ENCODE measurements around the gene PRRG1.
"Not testable (repeated sequence)": the region's sequence is repeated elsewhere in the genome, so short reads cannot be mapped to it uniquely, and the experiment has no call there.

PRRG1 gene

DNA sequence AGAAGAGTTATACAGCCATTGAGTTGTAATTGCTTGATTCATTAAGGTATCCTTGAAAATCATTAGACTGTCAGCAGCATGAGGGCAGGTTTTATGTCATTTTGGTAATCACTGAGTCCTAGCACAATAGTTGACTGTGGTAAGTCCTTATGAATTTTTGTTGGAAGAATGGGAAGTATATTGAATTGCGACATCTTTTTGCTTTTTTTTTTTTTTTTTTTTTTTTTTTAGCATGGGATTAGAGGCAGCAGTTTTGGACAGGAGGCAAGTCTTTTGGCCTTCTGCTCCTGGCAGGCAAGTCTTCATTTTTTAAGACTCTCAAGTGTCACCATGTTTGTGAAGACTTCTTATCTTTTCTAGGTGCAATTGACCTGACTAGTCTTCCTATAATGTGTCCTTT is 29.7 kb downstream of the PRRG1 start:
- DNase-seq, result no peak

DNA sequence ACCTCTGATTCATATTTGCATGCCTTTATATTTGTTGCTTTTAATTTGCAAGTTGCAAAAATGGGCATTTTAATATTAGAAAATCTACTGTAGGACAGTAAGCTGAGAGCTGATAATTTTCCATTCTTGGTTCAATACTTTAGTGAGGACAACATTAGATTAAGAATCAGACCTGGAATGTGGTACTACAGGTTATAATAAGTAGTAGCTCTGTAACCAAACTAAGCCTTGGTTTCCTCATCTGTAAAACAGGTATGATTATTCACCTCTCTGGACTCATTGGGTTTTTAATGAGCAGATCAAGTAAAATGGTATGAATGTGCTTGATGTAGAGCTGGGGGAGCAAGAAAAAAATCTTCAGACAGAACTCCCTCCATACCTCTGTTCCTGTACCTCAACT is 31.1 kb downstream of the PRRG1 start:
- DNase-seq, result no peak

DNA sequence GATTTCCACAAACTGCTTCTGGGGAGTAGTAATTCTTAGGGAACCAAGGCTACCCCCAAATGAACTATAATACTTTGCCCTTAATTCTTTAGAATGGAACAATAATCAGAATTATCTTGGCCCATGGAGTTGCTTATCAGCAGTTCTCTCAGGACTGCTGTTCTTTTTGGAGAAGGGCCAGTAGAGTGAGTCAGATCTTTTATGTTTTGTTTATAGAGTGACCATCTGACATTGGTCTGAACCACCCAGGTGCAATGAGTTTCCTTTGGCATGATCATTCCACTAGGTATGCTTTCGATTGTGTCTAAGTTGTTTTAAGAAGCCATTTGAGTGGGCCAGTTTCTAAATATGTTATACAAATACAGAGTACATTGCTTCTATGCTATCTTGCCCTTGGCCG is 31.8 kb downstream of the PRRG1 start:
- no peak for DNase-seq

DNA sequence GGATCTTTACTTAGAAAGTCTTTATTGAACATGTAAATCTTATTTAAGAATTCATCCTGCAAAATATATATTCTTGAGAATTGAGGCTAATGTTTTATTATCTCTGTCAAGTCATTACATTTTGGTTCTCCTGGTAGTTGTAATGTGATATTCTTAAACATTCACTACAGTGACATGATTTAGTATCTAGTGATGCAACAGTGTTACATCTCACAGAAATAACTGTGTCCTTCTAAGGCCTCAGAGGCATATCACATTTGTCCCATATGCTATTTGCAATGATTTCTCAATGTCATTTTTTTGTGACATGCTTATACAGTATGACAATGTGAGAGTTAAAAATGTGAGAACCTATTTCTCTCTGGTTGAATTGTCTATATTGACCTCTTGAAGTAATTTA is 34.1 kb downstream of the PRRG1 start:
- DNase-seq, result no peak

DNA sequence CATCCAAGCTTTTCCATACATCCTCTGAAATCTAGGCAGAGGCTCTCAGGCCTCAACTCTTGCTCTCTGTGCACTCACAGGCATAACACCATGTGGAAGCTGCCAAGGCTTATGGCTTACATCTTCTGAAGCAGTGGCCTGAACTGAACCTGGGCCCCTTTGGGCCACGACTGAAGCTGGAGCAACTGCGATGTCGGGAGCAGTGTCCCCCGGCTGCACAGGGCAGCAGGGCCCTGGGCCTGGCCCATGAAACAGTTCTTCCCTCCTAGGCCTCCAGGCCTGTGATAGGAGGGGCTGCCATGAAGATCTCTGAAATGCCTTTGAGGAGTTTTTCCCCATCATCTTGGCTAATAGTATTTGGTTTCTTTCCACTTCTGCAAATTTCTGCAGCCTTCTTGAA is 39.2 kb downstream of the PRRG1 start:
- no peak for DNase-seq

DNA sequence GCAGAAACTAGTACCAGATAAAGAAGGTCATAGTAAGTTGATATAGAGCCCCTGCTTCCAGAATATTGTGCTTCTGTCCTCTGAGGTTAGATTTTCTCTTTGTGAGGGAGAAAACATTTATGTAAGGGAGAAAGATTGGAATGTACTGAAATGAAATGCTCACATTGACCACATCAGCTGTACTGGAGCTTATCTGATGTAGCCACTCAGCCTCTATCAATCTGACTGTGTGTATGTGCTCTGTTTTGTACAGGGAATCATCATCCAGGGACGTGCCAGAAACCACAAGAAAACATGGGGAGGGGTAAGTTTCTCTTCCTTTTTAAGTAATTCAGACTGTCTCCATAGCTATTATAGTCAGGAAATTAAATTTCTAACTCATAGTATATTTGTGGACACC is 56.8 kb downstream of the PRRG1 start:
- DNase-seq, result no peak

DNA sequence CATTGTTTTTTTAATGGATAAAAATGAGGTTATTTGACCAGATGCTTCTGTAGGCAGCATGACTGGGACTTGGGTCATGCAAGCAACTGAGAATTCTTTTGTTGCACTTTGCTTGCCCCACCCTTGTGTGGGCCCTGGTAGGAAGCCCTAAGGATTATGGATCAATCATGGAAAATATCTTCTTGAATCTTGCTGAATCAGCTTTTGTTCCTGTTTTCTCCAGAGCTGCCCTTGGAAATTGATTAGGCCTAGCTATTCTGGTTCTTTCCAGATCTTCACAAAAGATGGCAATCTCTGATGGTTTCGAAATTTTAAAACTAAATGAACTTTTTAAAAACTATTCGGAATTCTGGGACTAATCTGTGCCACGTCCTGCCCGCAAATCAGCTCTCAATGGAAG is 58.6 kb downstream of the PRRG1 start:
- no peak for DNase-seq

DNA sequence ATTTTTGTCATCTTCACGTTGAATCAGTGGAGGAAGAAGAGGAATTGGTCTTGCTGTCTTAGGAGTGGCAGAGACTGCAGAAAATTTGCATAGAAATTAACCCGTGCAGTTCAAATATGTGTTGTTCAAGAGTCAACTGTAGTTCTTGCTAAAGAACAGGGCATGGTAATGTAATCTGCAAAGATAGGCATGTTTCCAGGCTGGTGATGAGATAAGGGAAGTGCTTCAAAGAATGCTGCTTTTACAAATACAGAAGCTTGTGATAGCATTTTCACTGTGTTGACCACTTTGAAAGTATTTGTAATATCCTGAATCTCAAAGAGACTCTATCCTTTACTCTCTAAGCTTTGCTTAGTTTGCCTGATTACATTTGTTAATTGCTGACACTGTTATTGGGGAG is 60.1 kb downstream of the PRRG1 start:
- peak in 1 of 2 experiments; percentile 2 for DNase-seq

DNA sequence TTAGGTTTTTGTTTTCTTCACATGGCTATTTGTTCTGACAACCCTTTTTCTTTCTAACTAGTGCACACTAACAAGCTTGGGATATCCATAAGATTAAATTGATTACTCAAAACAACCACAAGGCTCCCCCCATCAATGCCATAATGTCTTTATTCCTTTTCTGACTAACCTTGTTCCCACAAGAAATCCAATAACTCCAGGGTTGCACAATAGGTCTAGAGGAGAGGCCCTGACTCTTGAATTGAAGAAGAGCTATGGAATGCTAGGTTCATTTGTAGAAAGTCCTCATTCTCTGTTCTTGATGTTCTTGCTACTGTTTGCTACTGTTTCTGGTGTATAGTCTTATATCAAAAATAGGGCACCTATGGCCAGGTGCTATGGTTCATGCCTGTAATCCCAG is 71.0 kb downstream of the PRRG1 start:
- no peak for DNase-seq

DNA sequence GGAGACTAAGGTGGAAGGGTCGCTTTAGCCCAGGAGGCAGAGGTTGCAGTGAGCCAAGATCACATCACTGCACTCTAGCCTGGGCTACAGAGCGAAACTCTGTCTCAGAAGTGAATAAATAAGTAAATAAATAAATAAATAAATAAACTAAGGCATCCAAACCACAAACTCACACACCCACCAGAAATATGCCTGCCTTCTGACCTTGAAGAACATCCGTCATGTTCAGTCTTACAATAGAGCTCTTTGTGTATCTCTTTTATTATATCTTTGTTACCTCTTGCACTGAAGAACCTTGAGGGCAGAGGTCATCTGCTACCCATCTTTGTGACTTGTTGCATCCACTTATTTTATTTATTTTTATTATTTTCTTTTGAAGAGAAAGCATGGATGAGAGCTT is 71.6 kb downstream of the PRRG1 start:
- DNase-seq, result no peak

DNA sequence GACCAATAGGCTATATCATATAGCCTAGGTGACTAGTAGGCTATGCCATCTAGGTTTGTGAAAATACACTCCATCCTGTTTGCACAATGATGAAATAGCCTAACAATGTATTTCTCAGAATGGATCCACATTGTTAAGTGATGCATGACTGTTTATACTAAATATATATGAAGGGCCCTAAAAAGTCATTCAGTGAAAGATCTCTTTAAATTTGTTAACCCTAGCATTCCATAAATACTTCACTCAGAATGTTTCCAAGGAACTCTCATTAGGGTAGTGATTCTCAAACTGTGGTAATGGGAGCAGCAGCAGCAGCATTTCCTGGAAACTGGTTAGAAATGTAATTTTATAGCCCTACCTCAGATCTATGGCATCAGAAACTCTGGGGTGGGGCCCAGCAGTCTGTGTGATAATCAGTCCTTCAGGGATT is 74.9 kb downstream of the PRRG1 start:
- no peak for DNase-seq

DNA sequence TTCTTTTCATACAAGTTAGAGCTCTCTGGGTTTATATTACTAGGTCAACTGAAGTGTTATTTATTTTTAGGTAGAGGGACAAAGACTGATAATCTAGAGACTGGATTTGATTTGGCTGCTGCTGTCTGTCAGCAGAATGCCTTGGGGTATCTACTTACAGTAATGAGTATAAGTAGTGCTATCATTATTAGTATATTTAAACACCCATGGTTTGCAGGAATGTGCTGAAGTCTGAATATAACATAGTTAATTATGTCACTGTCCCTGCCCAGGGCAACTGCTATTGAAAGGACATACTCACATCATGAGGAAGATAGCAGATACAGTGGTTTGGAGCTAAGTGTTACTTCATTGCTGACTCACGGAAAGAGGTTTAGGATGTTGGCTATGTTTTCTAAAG is 76.2 kb downstream of the PRRG1 start:
- DNase-seq, result no peak

DNA sequence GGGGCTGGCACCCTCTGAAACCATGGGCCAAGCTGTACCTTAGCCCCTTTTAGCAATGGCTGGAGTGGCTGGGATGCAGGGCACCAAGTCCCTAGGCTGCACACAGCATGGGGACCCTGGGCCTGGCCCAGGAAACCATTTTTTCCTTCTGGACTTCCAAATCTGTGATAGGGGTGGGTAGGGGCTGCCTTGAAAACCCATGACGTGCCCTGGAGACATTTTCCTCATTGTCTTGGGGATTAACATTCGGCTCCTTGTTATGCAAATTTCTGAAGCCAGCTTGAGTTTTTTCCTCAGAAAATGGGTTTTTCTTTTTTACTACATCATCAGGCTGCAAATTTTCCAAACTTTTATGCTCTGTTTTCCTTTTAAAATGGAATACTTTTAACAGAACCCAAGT is 79.8 kb downstream of the PRRG1 start:
- DNase-seq, result not testable (repeated sequence)

DNA sequence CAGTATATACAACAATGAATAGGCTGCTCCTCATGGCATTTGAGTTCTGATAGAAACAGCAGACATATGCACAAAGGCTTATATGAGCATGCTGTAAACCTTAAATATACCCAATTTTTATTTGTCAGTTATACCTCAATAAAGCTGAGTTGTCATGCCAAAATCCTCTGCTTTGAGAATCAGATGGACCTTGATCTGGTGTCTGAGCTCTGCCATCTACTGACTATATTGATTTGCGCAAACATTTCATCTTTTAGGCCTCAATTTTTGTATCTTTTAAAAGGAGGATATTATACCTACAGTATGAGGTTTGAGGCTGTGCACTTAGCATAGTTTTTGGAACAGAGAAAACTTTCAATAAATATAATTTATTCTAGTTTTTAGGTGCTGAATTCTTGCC is 85.2 kb downstream of the PRRG1 start:
- DNase-seq, result no peak

DNA sequence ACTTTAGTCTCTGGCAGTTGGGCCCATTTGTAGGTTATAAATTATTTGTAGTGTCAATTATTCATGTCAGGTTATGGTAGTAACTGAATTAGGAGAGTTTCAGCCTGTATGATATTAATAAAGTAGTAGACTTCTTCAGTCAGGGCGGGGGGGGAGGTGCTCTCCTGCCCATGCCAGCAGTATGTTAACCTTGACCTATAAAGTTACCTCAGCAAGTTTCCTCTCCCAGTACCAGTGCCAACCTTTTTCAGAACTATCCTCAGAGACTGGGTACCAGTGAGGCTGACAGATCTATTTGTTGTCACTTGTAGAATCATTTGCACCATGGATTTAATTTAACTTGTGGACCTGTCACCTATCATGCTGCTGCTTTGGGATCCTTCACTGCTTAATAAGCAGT is 88.0 kb downstream of the PRRG1 start:
- no peak for DNase-seq

DNA sequence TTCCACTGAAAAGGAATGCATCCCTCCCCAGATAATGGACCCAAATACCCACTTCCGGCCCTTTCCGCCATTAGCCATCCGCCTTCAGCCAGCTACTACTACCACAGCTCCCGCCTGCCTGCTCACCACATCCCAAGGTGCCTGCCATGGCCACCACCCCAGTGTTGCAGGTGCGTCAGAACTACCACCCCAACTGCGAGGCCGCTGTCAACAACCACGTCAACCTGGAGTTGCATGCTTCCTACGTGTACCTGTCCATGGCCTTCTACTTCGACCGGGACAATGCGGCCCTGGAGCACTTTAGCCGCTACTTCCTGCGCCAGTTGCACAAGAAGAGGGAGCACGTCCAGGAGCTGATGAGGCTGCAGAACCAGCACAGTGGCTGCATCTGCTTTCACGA is 92.2 kb downstream of the PRRG1 start:
- no peak for DNase-seq

DNA sequence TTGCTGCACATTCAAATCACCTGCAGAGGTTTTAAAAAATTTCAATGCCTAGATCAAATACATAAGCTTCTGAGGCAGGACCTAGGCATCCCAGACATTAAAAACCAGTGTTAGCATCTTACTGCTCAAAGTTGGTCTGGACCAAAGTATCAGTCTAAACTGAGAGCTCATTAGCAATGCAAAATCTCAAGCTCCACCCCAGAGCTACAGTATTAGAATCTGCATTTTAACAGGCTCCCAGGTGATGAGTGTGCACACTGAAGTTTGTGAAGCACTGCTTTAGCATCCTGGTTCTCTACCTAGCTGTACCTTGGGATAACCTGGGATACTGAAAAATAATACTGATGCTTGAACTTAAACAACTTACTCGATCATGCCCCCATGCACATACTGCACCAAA is 96.0 kb downstream of the PRRG1 start:
- no peak for DNase-seq

DNA sequence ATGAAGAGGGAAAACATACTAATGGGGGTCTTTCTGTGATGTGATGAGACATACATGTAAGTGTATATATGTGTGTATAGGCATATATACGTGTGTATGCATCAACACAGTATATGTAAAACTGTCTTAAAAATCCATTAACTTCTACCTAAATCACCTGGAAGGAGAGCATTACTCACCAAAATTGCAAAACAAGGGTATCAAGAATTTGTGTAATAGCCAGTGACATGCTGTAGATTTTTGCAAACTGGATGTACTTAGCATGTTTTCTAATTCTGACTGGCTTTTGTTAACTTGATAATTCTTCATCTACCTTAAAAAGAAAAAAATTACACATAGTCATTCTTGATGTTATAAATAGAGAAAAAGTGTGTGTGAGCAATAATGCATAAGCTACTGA is 104.7 kb downstream of the PRRG1 start:
- DNase-seq, result no peak

DNA sequence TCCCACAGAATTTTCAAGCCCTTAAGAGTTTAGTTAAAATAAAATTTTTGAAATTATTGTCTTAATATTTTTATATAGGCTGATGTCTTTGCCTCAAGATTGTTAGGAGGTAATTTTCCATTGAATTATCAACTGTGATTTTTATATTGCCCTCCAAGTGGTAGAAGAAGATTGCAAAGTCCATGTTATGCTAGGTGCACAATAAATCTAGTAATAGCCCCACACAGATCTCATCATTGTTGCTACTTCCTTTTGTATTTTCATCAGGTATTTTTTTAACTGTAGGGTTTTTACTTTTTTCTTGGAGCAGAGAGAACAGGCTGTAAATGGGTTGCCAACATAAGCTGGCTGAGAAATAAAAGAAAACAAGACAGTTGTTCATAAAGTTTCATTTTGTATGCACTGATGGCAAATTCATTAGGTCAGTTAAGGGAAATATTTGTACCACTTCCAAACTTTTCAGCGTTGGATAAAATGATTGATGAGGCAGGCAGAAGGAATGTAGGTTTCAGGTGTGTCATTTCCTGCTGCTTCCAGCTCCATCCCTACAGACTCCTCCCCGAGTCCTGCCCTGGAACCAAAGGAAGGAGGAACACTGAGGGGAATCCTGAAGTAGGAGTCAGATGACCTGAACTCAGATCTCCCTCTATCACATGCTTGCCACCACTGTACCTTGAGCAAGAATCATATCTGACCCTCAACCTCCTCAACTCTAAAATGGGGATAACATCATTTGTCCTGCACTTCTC is 105.5 kb downstream of the PRRG1 start:
- DNase-seq, result no peak

DNA sequence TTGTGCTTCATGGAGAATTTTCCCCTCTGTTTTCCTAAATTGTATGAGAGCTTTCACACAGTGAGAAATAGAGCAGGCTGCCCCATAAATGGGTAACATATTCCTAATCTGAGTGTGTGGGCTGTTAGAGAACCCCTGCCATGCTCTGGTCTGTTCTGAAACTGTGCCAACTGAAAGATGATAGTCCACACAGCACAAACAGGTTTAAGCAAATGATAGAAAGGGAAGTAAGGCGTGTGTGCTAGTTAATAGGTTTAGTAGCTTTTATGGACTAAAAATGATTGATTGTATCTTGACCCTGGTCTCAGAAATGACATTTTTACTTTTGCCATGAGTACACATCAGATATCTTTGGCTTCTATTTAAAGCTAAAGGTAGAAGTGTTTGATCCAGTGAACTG is 106.2 kb downstream of the PRRG1 start:
- no peak for DNase-seq

DNA sequence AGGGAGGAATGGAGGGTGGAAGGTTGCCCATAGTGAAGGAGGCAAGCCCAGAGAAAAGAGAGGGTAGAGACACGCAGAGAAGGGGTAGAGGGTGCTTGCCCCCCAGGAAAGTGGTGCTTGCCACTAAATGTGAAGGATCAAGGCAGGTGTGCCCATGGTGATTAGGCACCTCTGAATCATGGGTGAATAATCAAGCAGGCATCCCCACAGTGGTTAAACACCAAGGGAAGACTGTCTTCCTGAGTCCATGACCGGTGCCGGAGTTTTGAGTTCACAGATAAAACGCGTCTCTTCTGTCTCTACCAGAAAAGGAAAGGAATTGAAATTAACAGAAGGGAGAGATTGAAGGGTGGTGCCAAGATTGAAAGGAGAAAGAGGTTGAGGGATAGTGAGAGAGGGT is 111.1 kb downstream of the PRRG1 start:
- DNase-seq, result not testable (repeated sequence)

DNA sequence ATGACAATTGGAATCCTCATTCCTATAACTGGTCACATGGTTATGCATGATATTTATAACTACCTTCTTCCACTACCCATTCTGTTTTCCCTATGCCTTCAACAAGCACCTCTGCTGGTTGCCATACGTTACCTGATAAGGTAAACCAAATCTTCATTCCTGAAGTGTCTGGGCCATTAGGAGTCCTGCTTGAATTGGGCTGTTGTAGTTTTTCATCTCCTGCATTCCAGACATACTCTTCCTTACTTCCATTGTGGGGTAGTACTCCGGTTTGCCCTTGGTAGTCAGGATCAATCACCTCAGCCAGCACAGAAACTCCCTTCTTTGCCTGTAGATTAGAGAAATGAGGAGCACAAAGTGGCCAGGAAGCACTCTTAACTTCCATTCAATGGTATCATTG is 113.2 kb downstream of the PRRG1 start:
- DNase-seq, result no peak

DNA sequence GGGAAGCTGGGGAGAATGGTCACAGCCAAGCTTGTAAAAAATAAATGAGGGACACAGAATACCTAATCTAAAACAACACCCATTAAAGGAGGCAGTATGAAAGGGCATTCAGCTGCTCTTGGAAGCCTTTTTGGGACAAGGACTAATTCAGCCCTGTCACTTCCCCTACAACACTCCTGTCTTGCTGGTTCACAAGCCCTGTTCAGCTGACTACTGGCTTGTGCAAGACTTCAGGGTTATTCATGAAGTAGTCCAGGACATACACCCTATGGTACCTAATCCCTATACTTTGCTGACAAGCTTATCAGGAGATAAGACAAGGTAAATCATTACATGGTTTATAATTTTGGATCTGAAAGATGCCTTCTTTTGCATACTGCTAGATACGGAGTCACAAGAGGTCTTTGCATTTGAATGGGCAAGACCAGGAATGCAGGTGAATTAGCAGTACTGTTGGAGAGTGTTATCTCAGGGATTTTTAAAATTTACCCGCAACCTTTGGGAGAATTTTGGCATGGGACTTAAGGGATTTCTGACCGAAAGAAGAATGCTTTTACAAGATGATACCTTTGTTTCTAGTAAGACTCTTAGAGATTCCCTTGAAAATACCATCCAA is 119.1 kb downstream of the PRRG1 start:
- DNase-seq, result no peak

DNA sequence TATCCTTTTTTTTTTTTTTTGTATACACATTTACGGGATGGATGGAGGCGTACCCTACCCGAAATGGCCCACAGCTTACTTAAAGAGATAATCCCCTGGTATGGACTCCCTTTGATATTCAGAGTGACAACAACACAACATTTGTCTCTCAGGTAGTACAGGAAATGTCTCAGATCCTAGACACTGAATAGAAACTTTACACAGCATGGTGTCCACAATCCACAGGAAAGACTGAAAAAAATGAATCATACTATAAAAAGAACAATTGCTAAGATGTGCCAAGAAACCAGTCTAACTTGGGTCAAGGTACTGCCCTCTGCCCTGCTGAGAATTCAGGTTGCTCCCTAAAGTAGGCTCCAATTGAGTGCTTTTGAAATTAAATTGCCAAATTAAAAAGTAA is 121.5 kb downstream of the PRRG1 start:
- DNase-seq, result no peak

DNA sequence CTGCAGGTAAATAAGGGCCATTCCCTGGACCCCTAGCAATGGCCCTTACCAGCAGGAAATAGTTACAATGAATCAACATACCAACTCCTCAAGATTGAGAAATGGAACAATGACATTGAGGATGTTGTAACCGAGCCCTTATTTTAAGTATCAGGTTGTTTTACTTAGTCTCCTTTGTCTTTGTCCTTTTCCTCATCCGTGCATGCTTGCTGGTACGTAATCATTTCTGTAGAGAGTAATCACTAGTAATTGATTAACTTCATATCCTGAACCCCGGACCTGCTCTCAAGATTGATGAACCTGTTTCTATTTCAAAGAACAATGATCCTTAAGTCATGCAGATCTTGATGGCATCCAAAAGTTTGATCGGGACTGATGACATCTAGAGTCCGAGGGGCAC is 123.7 kb downstream of the PRRG1 start:
- no peak for DNase-seq

Data from Kasumi-1 (cell line).